HG02623 (cell line): ENCODE results near the gene ACSL6.
"Not testable (repeated sequence)": the region's sequence is repeated elsewhere in the genome, so short reads cannot be mapped to it uniquely, and the experiment has no call there.

ENCODE experiments used
- ATAC-seq: cut with Tn5 transposase; IDR thresholded peaks from one replicate; pipeline ENCODE4 v1.9.1; 2021; ENCODE audit warnings: moderate library complexity; ENCODE audit not compliant: unreplicated experiment

The ACSL6 gene

DNA sequence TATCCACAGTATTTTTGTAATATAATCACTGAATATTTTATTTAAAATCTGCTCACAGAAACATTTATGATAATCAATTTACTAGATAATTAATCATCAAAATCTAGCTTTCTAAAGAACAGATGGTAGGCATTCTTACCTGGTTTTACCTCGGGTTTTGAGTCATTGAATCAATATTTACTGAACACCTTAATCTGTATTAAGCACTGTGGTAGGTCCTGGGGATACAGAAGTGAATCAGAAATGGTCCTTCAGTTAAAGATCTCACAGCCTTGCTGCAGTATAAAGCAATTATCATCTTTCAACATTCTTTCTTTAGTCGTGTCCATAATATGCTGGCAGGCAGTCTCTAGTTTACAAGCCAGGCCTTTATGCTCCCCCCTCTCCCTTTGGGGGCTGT, 64.0 kb downstream of the ACSL6 start:
- no peak for ATAC-seq

DNA sequence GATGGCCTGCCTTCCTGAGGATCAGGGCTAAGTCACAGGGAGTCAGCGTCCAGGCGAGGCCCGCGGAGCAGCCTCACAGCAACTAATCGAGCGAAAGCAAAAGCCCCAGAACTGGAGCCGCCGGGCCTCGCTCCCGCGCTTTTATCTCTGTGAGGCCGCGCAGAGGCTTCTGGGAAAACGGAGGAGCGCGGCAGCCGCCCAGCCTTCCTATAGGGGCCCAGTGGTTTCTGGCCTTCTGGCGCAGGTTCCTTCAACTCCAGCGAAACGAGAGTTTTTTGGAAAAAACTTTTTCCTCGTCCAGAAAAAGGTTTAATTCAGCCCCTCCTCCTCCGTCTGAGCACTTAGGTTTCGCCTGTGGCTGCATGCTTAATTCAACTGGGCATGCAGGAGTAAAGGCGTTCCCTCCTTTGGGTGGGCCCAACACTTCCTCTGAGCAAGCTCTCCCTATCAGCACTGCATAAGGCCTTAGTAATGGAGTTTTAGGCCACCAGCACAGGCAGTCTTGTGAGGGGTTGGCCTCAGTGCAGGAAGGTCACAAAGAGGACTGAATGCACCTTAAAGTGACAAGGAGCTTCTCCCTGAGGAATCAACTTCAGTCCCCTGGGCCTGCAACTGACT, 65.8 kb downstream of the ACSL6 start, which contains the start of gene MEIKIN:
Gene MEIKIN (minus strand): TSS at position 113 of the 618 bp plus-strand sequence. CDS start 158 bp downstream, outside the sequence.
- ATAC-seq: no peak

DNA sequence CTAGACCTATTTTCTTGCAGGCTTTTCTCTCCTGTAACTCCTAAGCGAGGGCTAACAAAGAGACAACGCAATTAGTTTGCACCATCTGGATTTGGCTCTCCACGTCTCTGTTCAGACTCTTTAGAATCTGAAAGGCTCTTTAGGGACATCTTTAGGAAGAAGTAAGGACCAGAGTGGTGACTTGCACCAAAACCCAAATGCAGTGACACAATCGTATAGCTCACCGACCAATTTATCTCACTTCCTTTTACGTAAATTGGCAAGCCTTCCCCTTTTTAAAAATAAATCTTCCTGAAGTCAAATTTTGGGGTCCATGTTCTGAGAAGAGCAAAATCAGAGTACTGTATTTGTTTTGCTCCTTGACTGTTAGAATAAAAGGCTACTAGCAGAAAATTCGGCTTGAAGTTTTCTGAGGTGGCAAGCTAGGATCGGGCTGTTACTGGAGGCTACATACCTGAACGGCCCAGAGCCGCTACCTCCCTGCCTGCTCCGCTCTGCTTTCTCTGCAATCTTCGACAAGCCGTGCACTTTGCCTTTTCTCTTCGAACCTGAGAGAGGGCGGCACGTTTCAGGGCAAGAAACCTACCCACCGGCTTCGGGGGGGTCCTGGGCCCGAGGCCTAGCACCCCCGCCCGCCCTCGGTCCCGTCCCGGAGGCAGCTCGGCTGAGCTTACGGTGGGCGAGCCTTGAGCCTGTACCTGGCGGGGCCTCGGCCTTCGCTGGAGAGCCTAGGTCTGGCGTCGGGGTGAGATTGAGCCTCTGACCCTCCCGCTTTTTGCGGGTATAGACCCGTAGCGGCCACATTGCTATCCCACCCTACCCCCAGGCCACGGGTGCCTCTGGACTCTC, 66.5 kb downstream of the ACSL6 start:
- ATAC-seq: no peak

DNA sequence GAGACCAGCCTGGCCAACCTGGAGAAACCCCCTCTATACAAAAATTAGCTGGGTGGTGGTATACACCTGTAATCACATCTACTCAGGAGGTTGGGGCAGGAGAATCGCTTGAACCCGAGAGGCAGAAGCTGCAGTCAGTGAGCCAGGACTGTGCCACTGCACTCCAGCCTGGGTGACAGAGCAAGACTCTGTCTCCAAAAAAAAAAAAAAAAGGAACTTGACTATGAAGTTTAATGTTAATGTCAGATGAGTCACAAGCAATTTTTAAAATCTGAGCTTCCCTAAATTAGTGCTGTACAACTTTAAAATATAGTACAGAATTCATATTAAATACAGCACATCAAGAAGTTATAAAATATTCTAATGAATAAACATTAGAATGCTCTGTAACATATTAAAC, 67.5 kb downstream of the ACSL6 start:
- no peak for ATAC-seq

DNA sequence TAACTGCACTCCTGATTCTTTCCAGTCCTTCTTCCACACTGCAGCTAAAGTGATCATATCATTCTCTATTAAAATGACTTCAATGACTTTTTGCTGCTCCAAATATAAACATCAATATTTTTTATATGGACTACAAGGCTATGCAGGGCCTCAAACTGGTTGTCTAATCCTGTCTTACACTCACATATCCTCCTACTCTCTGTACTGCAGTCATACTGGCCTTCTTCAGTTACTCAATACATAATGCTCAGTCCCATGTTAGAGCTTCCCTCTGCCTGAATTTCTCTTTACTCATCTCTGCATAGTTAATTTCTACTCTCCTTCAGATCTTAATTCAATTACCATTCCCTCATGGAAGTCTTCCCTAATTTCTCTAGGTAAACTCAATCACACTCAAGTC, 69.4 kb downstream of the ACSL6 start:
- ATAC-seq: no peak

DNA sequence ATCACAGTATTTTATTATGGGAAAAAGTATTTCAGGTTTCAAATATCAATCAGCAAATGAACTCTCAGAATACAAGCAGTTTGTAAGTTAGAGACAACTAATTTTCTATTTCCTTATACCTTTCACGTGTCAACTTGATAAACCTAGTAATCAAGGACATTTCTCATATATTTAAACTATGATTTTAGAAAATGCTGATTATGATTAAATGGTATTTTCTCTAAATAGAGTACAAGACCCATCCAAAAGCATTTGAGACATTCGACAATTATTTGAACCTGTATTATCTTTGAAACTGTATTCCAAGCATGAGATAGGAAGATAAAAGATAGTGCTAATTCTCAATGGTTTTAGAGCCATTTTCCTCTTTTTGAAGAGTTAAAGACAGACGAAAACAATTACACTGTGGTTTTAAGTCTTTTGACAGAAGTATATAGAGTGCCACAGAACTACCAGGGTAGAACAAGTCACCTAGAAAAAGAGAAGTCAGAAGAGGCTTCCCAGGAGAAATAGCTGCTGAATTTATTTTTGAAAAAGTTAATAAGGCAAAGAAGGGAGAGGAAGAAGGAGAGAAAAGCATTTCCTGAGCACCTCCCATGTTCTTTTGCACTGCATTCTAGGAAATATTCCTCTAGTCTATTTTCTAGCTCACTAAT, 71.6 kb downstream of the ACSL6 start:
- ATAC-seq: no peak

DNA sequence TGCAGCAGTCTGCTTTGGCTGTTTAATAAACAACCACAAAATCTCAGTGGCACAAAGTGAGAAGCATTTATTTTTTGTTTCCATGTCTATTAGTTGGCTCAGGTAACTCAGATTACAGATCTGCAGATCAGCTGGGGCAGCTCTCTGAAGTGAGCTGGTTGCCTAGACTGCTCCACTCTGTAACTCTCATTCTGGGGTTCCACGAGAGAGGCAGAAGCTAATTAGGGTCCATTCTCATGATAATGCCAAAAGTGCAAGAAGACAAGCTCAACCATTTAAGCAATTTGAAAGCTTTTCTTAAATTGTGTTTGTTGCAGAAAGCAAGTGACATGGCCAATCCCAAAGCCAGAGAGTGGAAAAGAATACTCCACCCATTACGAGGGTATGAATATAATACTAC, 79.2 kb downstream of the ACSL6 start:
- ATAC-seq: no peak

DNA sequence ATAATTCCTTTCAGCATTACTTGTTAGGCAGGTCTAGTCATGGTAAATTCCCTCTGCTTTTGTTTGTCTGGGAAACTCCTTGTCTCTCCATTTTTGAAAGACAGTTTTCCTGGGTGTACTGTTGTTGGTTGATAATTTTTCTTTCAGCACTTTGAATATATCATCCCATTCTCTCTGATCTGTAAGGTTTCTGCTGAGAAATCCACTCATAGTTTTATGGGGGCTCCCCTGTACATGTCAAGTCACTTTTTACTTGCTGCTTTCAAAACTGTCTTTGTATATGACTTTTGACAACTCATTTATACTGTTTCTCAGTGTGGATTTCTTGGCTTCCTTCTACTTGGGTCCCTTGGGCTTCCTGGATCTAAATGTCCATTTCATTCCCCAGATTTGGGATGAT, 82.5 kb downstream of the ACSL6 start:
- no peak for ATAC-seq

DNA sequence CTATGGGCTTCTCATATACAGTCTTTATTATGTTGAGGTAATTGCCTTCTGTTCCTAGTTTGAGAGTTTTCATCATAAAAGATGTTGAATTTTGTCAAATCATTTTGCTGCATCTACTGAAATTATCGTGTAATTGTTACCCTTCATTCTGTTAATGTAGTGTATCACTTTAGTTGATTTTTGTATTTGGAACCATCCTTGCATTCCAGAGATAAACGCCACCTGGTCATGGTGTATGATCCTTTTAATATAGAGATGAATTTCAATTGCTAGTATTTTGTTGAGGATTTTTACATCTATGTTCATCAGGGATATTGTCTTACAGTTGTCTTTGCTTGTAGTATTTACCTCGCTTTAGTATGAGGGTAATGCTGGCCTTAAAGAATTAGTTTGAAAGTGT, 85.3 kb downstream of the ACSL6 start:
- no peak for ATAC-seq

DNA sequence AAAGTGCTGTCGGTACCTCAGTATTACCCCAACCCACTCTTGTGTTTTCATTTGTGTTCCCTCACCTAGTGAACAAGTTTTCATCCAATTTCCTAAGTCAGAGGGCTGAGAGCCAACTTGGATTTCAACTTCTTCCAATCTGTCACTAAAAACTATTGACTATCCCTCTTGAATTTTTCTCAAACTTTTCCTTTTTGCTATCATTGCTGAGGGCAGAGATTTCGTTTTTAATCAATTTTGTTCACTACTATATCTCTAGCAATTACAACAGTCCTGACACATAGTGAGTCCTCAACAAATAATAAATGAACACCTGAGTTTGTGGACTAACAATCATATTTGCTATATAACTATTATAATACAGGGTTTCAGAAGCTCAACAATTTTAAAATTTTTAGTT, 95.0 kb downstream of the ACSL6 start:
- no peak for ATAC-seq

DNA sequence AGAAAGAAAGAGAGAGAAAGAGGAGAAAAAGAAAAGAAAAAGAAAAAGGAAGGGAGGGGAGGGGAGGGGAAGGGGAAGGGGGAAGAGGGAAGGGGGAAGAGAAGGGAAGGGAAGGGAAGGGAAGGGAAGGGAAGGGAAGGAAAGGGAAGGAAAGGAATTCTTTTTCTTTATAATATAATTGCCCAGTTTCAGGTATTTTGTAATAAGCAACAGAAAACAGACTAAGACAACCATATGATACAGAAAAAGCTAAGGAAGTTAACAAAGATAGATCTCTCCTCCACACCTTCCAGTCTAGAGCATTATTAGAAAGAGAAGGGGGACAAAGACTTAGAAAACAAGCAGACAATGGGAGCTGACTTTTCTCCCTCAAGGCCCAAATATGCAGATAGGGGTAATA, 97.0 kb downstream of the ACSL6 start:
- ATAC-seq: no peak

DNA sequence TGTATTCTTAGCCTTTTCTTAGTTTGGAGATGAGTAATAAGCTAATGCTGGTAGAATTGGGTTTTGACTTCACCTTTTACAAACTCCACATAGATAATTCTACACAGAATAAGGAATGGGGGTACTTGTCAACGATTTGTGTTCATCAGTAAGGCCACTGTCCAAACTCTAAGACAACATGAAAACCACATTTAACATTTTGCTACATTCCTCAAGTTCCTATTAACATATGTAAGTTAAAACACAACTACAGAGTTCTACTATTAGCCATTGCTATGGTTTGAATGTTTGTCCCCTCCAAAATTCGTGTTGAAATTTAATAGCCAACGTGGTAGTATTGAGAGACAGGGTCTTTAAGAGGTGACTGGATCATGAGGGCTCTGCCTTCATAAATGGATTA, 97.9 kb downstream of the ACSL6 start:
- no peak for ATAC-seq

DNA sequence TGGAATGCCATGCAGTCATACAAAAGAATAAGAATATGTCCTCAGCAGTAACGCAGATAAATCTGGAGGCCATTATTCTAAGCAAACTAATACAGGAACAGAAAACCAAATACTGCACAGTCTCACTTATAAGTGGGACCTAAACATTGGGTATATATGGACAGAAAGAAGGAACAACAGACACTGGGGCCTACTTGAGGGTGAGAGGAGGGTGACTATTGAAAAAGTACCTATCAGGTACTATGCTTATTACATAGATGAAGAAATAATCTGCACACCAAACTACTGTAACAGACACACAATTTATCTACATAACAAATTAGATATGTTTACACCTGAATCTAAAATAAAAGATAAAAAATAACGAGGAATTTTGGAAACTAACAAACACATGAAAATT, 104.8 kb downstream of the ACSL6 start:
- ATAC-seq: no peak

DNA sequence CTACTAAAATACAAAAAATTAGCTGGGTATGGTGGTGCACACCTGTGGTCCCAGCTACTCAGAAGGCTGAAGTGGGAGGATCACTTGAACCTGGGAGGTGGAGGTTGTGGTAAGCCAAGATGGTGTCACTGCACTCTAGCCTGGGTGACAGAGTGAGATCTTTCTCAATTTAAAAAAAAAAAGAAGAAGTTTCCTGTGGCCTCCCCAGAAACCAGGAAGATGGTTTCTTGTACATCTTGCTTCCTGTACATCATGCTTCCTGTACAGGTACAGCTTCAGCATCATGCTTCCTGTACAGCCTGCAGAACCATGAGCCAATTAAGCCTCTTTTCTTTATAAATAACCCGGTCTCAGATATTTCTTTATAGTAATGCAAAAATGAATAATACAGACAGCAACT, 109.2 kb downstream of the ACSL6 start:
- ATAC-seq: not testable (repeated sequence)
